ENCODE measurements around the gene MARCHF7. TPM values are rescaled to one million over a fixed set of nuclear protein-coding genes. Genes with fewer than 3 reads are reported as not detected.

MARCHF7 gene
- polyA plus RNA-seq, 1 experiment, result 24.5 TPM

DNA sequence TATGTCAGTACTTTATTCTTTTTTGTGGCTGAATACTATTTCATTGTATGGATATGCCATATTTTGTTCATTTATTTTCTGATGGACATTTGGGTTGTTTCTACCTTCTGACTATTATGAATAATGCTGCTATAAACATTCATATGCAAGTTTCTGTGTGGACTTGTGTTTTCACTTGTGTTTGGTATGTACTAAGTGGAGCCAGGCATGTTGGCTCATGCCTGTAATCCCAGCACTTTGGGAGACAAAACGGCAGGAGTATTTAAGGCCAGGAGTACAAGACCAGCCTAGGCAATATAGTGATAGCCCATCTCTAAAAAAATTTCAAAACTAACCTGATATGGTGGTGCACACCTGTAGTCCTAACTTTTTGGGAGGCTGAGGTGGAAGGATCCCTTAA is 23.3 kb downstream of the MARCHF7 start:
- Histone ChIP-seq H3K36me3 (ENCODE audit: control insufficient read depth, insufficient read depth, low read length) (peaks cover 20% of the 10 kb centered on the region), H3K27me3 (ENCODE audit: control insufficient read depth, insufficient read depth, low read length) (no peaks in the 10 kb centered on the region), H3K4me3 (ENCODE audit: low read depth, low read length) (no peak overlapping the region)
- POLR2A ChIA-PET, result no interaction called here
- no peak for DNase-seq (ENCODE audit: low read depth)
- CTCF ChIA-PET, result interaction anchor here (1.3 kb wide), 1 partner anchor 11 kb away, joined by 6 read pairs; no protein-coding TSS in a partner anchor
- TF ChIP-seq, protein P1, sequence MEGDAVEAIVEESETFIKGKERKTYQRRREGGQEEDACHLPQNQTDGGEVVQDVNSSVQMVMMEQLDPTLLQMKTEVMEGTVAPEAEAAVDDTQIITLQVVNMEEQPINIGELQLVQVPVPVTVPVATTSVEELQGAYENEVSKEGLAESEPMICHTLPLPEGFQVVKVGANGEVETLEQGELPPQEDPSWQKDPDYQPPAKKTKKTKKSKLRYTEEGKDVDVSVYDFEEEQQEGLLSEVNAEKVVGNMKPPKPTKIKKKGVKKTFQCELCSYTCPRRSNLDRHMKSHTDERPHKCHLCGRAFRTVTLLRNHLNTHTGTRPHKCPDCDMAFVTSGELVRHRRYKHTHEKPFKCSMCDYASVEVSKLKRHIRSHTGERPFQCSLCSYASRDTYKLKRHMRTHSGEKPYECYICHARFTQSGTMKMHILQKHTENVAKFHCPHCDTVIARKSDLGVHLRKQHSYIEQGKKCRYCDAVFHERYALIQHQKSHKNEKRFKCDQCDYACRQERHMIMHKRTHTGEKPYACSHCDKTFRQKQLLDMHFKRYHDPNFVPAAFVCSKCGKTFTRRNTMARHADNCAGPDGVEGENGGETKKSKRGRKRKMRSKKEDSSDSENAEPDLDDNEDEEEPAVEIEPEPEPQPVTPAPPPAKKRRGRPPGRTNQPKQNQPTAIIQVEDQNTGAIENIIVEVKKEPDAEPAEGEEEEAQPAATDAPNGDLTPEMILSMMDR (IDR thresholded peaks at IDR 0.05; ENCODE audit: insufficient read depth, low read depth, low read length), result no peak

GRCh38 chr2:159736048-159736447 is 23.7 kb downstream of the MARCHF7 start:
- peaks cover 17% of the 10 kb centered on the region for H3K36me3 ChIP-seq (ENCODE audit: control insufficient read depth, insufficient read depth, low read length)
- H3K4me3 ChIP-seq (ENCODE audit: low read depth, low read length), result no peak overlapping the region
- TF ChIP-seq, protein P1 (IDR thresholded peaks at IDR 0.05; ENCODE audit: insufficient read depth, low read depth, low read length), result no peak
- ChIA-PET CTCF (interaction anchor here (1.3 kb wide), 1 partner anchor 10 kb away, joined by 6 read pairs; no protein-coding TSS in a partner anchor), POLR2A (no interaction called here)
- no peaks in the 10 kb centered on the region for H3K27me3 ChIP-seq (ENCODE audit: control insufficient read depth, insufficient read depth, low read length)
- DNase-seq (ENCODE audit: low read depth), result no peak

- DNase-seq (ENCODE audit: low read depth), result no peak
- Histone ChIP-seq H3K4me3 (ENCODE audit: low read depth, low read length) (no peak overlapping the region), H3K36me3 (ENCODE audit: control insufficient read depth, insufficient read depth, low read length) (peaks cover 14% of the 10 kb centered on the region), H3K27me3 (ENCODE audit: control insufficient read depth, insufficient read depth, low read length) (no peaks in the 10 kb centered on the region)
- POLR2A ChIA-PET, result no interaction called here
- TF ChIP-seq, protein P1 (IDR thresholded peaks at IDR 0.05; ENCODE audit: insufficient read depth, low read depth, low read length), result no peak
- CTCF ChIA-PET, result interaction anchor here (0.7 kb wide), 1 partner anchor 9 kb away, joined by 3 read pairs; no protein-coding TSS in a partner anchor
These were observed 25.1 kb downstream of the MARCHF7 start for GRCh38 chr2:159737292-159737916.

DNA sequence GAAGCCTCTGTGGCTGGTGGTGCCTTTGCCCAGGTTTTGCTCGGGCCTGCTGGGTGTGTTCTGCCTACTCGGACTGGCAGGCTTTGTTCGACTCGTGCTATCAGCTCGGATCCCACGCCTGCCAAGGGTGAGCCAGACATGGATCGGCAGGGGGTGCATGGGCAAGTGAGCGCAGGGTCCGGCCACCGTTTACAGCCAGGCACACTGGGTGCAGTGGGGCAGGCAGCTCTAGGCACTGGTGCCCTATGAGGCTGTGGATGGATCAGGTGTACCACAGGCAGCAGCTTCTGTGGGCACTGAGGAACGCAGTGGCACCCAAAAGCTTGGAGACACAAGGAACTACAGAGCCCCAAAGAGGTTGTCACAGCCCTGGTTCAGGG is 25.6 kb downstream of the MARCHF7 start:
- Histone ChIP-seq H3K27me3 (ENCODE audit: control insufficient read depth, insufficient read depth, low read length) (no peaks in the 10 kb centered on the region), H3K36me3 (ENCODE audit: control insufficient read depth, insufficient read depth, low read length) (peaks cover 12% of the 10 kb centered on the region), H3K4me3 (ENCODE audit: low read depth, low read length) (no peak overlapping the region)
- POLR2A ChIA-PET, result no interaction called here
- DNase-seq (ENCODE audit: low read depth), result no peak
- CTCF ChIA-PET, result interaction anchor here (0.7 kb wide), 1 partner anchor 9 kb away, joined by 3 read pairs; no protein-coding TSS in a partner anchor
- TF ChIP-seq, protein P1 (IDR thresholded peaks at IDR 0.05; ENCODE audit: insufficient read depth, low read depth, low read length), result no peak

DNA sequence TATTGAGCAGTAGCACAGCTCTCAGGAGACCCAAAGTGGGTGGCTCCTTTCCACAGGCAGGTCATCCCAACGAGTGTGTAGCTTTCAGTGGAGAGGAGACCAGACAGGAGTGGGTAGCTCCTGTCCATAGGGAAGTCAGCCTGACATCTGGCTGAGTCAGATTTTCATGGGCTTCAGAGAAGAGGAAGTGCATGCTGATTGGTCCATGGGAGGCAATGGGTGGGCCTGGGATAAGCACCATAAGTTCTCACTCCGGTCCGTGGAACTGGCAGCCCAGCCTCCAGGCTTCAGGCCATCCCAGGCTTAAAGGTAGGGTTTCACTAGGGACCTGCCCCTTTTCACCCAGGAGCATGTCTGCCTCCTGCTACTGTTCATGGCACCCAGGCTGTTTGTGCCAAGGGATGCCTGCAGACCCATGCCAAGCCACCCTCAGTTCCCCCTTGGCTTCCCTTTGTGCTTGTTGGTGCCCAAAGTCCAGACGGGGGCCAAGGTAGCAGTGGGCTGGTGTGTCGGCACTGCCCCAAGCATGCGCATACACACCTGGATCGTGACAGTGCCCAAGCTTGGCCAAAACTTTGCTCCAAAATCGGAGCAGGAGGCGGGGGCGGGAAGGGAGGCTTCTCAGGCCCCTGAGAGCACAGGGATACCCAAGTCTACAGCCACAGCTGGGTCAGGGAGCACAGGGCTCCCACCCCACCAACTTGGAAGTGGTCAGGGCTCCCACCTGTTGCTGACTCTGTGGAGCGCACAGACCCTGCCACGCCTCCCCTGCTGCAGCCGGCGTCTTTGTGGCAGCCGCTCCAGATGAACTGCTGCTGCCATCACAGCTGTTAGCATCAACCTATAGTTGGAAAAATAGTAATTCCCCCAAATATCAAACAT is 26.4 kb downstream of the MARCHF7 start:
- no peak overlapping the region for H3K4me3 ChIP-seq (ENCODE audit: low read depth, low read length)
- CTCF ChIA-PET, result no interaction called here
- H3K27me3 ChIP-seq (ENCODE audit: control insufficient read depth, insufficient read depth, low read length), result no peaks in the 10 kb centered on the region
- DNase-seq (ENCODE audit: low read depth), result no peak
- TF ChIP-seq, protein P1 (IDR thresholded peaks at IDR 0.05; ENCODE audit: insufficient read depth, low read depth, low read length), result no peak
- POLR2A ChIA-PET, result no interaction called here
- H3K36me3 ChIP-seq (ENCODE audit: control insufficient read depth, insufficient read depth, low read length), result peaks cover 17% of the 10 kb centered on the region
